Left renal pelvis (tissue), 4 donors: ENCODE data around the gene PRM2. TPM values are rescaled to one million over a fixed set of nuclear protein-coding genes. Genes with fewer than 3 reads are reported as not detected.
"Not testable (repeated sequence)": the region's sequence is repeated elsewhere in the genome, so short reads cannot be mapped to it uniquely, and the experiment has no call there.

Experiments
- DNase-seq, 4 donors: peaks; one replicate each; pipeline ENCODE4 v3.0.0-alpha.2; 2013; ENCODE audit warnings: low read depth in 4 of 4, low spot score in 3 of 4
- polyA plus RNA-seq, 4 donors: library from polyadenylated mRNA; unstranded; fragments of 120-200 nt; gene quantifications; one replicate each; pipeline ENCODE4 v1.2.1, GENCODE V29; 2013; ENCODE audit not compliant: insufficient read length in 4 of 4

The PRM2 gene
- polyA plus RNA-seq, 4 donors, result not detected

- DNase-seq, result no peak
These were observed 31.6 kb upstream of the PRM2 start for GRCh38 chr16:11307639-11308492.

GRCh38 chr16:11306997-11307638, 30.8 kb upstream of the PRM2 start:
- no peak for DNase-seq

GRCh38 chr16:11306381-11306780, 30.1 kb upstream of the PRM2 start:
- DNase-seq, result no peak

DNA sequence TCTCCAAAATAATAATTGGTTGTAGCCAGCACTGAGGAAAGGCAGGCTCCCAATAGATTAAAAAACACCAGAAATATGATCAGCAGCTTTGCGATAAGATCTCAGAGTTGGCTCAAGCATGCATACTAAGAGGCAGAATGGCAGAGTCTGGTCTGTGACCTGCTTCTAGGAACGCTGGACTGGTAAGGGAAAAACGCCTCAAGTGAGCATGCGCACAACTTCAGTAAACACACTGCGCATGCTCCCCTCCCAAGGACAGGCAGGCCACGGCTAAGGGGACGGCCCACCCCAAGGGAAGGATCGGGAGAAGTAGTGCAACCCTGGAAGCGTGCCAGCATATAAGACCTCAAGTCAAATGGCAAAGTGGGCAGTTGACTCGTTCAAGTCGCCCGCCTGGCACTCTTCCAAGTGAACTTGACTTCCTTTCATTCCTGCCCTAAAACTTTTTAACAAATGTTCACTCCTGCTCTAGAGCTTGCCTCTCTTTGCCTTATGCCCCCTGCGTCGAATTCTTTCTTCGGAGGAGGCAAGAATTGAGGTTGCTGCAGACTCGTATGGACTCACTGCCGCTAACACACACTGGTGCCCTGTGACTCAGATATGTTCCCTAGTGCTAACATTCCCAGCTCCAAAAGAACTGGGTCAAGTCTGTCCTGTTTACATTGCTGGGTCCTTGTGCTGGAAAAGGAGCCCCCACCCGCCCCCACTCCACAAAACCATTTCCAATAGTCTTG, 27.3 kb upstream of the PRM2 start:
- DNase-seq, result peak in 1 of 4 donors; percentile 37

- DNase-seq, result no peak
These were observed 26.7 kb upstream of the PRM2 start for GRCh38 chr16:11302977-11303376.

DNA sequence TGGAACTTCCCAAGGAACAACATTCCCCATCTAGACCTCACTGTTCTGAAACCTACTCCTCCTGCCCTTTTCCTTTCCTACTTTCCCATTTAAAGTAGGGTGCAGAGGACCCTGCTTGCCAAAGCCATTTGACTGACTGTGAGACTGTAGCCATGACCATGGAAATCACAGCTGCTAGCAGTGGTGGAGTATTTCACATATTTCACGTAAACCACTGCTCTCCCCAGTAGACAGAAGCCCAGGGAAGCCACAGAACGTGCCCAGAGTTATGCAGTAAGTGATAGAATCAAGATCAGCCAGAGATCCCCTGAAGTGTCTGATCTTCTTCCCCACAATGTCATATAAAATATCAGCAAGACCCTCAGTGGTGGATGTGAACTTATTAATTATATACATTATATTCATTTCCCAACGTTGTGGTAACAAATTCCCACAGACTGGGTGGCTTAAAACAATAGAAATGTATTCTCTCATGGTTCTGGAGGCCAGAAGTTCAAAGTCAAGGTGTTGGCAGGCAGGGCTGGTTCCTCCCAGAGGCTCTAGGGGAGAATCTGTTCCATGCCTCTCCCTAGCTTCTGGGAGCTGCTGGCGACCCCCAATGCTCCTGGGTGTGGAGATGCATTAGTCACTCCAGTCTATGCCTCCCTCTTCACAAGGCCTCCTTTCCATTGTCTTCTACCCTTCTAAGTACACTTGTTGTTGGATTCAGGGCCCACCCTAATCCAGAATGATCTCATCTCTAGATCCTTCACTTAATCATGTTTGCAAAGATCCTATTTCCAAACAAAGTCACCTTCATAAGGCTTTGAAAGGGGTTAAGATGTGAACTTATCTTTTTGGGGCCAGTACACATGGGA, 25.6 kb upstream of the PRM2 start:
- DNase-seq, result no peak

GRCh38 chr16:11300560-11300892, 24.2 kb upstream of the PRM2 start:
- DNase-seq, result no peak

GRCh38 chr16:11299865-11300559, 23.7 kb upstream of the PRM2 start:
- DNase-seq, result no peak

- DNase-seq, result not testable (repeated sequence)
These were observed 22.8 kb upstream of the PRM2 start for GRCh38 chr16:11298950-11299547.

- no peak for DNase-seq
These were observed 22.0 kb upstream of the PRM2 start for GRCh38 chr16:11298143-11298900.

DNA sequence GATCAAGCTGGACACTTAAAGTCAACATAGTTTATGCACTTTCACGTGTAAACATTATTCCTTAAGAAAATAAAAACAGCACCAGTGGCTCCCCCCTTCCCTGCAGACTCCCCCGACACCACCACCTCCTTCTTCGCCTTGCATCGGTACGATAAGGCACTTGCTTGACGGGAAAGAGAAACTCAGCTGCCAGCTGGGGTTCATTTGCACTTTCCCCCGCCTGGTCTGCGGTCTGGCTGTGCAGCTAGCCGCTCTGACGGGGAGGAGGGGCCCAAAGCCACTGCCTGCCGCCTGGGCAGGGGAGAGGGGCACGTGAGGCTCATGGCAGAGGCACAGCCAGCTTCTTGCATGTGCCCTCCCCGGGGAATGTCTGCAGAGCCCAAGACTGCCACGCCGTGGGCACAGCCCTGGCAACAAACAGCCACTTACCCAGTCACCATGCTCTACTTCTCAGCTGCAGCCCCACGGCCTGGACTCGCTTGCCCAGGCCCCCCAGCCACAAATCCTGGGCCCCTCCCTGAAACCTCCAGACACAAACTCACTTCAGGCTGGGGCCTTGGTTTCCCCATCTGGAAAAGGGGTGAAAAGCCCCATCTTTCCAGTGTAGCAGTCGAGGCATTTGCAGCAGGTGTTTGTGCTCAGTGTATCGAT, 21.3 kb upstream of the PRM2 start:
- DNase-seq, result peak in 1 of 4 donors; percentile 62

DNA sequence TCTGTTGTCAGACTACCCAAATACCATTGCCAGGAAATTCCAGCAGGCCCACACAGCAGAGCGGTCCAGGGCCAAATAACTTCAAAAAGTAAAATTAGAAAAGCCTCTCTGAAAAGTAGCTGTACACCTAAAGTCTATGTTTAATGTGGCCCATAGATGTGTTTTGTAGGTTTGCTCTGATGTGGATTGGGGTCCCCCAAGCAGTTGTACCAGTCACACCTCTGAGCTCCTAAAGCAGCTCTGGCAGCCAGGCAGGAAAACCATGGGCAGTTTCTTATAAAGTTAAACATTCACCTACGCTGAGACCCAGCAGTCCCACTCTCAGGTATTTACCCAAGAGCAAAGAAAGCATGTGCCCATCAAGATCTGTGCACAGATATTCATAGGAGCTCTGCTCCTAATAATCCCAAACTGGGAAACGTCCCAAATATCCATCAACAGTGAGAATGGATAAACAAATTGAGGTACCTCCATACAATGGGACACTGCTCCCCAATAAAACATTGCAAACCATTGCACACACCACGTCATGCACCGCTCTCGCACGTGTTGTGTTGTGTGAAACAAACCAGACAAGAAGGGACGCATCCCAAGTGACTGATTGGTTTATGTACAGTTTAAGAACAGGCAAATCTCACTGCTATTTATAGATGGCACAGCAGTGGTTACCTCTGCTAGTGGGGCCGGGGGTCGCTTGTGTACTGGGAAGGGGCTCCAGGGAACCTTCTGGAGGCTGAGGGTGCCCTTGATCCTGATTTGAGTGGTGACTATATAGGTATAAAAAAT, 20.6 kb upstream of the PRM2 start:
- no peak for DNase-seq

DNA sequence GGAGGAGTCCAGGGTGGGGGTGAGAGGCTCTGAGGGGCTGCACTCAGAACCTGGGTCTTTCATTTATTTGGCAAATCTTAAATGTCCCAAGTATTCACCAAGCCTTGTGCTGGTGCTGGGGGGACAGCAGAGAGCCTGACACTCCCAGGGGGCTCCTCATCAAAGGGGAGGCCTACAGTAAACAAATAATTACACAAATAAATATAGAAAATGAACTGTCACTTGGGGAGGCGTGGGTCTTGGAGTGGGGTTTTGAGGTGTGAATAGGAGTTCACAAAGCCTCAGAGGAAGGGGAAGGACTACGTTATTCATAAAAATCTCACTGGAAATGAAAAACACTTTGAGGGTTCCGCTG, 20.0 kb upstream of the PRM2 start:
- no peak for DNase-seq

DNA sequence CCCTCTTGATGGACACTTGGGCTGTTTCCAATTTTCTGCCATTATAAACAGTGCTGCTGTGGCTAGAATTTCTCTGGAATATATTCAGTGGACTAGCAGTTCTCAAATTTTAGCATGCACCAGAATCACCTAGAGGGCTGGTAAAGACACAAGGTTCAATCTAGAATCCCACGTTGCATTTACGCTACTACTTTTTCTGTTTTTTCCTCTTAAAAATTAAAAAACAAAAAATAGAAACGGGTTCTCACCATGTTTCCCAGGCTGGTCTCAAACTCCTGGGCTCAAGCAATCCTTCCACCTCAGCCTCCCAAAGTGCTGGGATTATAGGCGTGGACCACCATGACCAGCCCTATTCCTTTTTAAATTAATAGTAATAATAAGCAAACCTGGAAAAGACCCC, 19.4 kb upstream of the PRM2 start:
- DNase-seq, result no peak

DNA sequence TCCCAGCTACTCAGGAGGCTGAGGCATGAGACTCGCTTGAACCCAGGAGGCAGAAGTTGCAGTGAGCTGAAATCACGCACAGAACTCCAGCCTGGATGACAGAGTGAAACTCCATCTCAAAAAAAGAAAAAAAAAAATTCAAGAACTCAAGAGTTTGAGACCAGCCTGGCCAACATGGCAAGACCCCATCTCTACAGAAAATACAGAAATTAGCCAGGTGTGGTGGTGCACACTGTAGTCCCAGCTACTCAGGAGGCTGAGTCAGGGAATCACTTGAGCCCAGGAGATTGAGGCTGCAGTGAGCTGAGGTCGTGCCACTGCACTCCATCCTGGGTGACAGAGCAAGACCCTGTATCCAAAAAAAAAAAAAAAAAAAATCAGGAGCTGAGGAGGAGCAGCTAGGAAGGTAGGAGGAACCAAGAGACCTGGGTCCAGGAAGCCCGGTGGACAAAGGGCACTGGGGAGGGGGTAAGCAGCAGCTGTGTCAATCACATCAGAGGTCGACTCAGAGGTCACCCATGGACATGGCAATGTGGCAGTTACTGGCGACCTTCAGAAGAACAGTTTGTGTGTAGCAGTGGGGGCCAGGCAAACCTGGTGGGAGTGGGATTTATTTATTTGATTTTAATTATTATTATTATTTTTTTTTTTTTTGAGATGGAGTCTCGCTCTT, 15.9 kb upstream of the PRM2 start:
- no peak for DNase-seq

DNA sequence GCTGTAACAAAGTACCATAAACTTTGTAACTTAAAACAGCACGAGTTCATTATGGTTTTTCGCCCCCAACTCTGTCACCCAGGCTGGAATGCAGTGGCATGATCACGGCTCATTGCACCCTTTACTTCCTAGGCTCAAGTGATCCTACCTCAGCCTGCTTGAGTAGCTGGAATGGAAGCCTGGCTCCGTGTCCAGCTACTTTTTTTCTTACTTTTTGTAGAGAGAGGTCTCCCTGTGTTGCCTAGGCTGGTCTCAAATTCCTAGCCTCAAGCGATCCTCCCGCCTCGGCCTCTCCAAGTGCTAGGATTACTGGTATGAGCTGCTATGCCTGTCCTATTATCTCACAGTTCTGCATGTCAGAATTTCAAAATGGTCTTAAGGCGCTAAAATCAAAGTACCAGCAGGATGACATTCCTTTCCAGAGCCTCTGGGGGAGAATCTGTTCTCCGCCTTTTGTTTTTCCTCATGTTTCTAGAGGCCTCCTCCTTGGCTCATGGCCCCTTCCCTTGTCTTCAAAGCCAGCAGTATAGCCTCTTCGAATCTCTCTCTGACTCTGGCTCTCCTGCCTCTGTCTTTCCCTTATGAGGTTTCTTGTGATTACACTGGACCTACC, 14.9 kb upstream of the PRM2 start:
- DNase-seq, result no peak
